GM18861 (cell line): ENCODE data around the gene ELN.
"Not testable (repeated sequence)": the region's sequence is repeated elsewhere in the genome, so short reads cannot be mapped to it uniquely, and the experiment has no call there.

ENCODE experiments used
- ATAC-seq: cut with Tn5 transposase; IDR thresholded peaks from one replicate; pipeline ENCODE4 v1.9.1; 2021; ENCODE audit not compliant: unreplicated experiment

ELN gene

DNA sequence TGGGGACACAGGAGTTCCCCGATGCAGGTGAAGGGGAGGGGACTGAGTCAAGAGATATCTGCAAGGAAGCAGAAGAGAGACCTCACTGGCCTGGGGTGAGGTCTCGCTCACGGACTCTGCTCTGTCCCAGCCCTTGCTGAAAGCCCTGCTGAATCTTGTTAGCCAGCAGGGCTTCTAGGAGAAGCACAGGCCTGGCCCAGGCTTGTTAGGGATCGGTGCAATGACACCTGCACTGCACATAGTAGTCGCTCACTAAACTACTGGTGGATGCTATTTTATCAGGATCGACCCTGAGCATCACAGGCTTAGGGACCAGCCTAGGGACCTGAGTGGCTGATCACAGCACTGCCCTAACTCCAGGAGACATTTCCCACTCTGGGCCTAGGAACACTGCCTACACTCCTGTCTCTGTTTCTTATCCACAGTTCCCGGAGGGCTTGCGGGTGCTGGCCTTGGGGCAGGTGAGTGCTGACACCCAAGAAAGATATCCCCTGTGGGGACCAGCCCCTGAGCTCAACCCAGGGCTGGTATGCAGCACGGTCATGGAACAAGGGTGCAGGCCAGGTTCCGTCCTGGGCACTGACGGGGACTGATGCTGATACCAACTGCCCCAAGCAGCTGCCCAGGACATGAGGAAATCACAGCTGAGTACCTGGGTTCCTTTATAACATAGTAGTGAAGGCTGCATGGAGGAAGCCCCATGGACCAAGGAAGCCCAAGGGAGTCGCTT is 13.0 kb downstream of the ELN start:
- no peak for ATAC-seq

DNA sequence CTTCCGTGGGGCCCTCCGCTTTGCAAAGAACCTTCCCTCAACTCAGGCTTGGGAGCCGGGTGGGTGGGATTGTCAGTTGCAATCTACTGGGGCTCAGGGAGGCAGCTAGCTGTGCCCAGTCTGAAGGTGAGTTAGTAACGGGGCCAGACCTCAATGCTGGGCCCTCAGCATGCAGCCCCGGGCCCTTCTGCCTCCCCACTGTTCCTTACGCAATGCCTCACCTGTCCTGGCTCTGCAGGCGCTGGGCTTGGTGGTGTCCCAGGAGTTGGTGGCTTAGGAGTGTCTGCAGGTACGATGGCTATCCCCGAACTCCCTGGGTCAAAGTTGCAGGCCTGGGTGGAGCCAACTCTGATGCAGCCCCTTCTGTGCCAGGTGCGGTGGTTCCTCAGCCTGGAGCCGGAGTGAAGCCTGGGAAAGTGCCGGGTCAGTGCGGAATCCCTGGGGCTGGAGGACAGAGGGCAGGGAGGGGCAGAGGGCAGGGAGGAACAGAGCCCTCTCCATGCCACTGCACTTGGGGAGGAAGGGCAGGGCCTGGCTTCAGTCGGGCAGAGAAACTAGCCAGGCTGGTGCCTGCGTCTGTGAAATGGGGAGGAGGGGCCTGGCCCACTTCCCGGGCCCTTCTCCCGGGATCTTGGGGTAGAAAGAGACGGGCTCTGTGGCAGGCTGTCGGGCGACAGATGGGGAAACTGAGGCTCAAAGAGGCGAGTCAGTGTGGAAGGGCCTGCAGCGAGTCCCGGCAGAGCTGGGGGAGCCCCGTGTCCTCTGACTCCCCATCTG is 15.0 kb downstream of the ELN start:
- ATAC-seq: no peak

GRCh38 chr7:74043523-74043951 is 15.6 kb downstream of the ELN start:
- no peak for ATAC-seq

DNA sequence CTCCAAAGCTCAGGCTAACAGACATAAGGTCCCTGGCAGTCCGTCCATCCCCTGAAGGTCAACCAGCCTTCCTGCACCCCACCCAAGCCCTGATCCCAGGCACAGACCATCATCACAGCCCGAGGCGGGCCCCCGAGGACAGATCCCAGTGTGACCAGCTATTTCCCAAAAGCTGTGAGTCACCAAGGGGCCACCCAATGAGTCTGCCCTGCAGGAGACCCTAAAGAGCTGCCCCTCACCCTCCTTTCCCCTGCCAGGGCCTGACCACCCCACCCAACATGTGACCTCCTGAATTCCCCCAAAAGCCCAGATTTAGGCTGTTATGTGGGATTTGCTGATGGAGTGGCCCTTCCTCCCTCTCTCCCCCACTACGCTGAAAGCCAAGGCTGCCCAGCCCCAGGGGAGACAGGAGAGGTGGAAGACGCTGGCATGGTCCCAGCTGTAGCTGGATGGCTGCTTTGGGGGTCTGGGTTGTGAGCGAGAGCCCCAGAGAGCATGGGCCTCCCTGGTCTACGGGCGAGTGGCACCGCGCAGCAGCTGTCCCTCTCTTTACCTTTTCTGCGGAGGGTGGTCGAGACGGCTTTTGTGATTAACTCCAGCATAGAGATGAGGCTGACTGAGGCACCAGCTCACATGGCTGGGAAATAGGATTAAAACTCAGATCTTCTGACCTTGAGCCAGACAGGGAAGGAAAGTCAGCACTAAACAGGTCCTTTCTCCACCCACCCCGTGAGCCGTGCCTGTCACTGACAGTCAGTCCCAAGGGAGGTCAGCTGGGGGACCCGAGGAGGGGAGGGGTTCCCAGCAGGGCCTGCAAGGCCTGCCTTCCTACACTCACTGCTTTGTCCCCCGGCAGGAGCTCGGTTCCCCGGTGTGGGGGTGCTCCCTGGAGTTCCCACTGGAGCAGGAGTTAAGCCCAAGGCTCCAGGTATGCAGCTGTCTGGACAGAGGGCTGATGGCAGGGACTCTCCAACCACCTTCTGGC is 16.7 kb downstream of the ELN start:
- ATAC-seq: no peak

DNA sequence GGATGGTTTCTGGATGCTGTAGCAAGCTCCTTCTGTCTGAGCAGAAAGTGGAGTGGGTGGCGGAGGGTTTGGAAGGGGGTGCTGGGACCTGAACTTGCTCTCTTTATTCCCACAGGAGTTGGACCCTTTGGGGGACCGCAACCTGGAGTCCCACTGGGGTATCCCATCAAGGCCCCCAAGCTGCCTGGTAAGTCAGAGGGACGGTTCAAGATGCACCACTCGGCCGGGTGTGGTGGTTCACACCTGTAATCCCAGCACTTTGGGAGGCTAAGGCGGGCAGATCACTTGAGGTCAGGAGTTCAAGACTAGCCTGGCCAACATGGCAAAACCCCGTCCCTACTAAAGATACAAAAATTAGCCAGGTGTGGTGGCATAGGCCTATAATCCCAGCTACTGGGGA is 18.6 kb downstream of the ELN start:
- ATAC-seq: not testable (repeated sequence)

DNA sequence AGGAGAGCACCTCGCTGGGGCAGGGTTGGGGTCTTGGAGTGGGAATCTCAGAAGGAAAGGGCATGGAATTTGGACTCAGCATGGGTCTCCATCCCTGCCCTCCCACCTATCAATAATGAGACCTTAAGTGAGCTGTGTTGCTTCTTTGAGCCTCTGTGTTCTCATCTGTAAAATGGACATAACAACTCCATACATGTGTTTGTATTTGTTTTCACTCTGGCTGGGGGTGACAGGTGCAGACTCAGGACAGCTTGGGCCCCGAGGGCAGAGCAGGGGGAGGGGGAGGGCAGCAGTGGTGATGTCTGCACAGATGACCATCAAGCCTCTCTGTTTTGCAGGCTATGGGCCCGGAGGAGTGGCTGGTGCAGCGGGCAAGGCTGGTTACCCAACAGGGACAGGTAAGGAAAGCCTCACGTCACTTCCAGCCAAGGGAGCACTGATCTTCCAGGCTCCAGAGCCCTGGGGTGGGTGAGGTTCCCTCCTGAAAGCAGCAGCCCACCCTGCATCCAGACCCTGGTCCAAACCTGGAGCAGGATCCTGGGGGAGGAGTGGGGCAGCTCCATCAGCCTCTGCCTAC is 19.9 kb downstream of the ELN start:
- ATAC-seq: no peak

- ATAC-seq: no peak
These were observed 21.1 kb downstream of the ELN start for GRCh38 chr7:74048999-74049599.

DNA sequence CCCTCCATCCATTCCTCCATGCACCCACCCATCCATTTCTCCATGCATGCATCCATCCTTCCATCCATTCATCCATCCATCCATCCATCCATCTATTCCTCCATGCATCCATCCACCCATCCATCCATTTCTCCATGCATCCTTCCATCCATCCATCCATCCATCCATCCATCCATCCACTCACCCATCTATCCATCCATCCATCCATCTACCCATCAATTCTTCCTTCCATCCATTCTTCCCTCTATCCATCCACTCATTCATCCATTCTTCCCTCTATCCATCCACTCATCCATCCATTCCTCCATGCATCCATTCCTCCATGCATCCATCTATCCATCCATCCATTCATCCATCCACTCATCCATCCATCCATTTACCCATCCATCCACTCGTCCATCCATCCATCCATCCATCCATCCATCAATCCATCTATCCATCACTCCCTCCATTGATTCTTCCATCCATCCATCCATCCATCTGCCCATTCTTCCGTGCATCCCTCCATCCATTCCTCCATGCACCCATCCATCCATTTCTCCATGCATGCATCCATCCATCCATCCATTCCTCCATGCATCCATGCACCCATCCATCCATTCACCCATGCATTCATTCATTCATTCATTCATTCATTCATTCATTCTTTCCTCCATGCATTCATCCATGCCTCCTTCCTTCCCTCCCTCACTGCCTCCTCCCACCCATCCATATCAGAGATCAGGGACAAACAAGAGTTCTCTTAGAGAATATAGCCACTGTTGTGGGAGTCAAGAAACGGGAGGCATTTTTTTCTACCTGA is 22.2 kb downstream of the ELN start:
- no peak for ATAC-seq

DNA sequence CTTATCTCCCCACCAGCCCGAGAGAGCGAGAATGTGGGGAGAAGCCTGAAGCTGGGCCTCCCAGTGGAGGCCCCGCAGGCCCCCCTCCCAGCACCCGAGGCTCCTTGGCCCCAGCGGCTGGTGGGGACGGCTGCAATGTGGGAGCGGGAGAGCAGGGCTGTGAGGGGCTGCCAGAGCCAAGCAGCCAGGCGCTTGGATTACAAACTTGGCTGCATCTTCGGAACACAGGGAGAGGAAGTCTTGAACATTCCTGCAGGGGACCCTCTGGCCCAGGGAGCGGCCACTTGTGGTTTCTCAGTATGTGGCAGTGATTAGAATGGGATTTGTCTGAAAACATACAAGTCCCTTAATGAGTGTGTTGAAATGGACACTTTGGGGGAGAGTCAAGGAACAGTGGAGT is 23.2 kb downstream of the ELN start:
- no peak for ATAC-seq

GRCh38 chr7:74051629-74052410 is 23.8 kb downstream of the ELN start:
- ATAC-seq: no peak

DNA sequence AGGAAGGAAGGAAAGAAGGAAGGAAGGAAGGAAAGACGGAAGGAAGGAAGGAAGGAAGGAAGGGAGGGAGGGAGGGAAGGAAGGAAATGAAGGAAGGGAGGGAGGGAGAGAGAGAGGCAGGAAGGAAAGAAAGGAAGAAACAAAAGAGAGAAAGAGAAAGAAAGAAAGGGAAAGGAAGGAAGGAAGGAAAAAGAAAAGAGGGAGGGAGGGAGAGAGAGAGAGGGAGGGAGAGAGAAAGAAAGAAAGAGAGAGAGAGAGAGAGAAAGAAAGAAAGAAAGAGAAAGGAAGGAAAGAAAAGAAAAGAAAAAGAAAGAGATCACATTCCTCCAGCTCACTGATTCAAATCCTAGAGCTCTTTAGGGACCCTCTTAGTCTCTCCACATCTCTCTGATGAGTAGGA is 24.7 kb downstream of the ELN start:
- no peak for ATAC-seq

DNA sequence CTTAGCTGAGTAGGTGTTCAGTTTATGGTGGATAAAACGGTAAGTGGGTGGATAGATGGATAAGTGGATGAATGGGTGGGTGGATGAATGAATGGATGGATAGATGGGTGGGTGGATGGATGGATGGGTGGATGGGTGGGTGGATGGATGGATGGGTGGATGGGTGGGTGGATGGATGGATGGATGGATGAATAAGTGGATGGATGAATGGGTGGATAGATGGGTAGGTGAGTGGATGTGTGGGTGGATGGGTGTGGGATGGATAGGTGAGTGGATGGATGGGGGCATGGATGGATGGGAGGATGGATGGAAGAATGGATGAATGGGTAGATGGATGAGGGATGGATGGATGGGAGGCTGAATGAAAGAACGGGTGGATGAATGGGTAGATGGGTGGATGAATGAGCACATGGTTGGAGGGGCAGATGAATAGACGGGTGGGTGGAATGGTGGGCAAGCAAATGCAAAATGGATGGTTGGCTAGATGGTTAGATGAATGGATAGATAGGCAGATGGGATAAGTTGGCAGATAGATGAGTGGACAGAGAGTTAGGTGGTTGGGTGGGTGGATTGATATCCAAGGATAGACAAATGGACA is 25.7 kb downstream of the ELN start:
- ATAC-seq: no peak

DNA sequence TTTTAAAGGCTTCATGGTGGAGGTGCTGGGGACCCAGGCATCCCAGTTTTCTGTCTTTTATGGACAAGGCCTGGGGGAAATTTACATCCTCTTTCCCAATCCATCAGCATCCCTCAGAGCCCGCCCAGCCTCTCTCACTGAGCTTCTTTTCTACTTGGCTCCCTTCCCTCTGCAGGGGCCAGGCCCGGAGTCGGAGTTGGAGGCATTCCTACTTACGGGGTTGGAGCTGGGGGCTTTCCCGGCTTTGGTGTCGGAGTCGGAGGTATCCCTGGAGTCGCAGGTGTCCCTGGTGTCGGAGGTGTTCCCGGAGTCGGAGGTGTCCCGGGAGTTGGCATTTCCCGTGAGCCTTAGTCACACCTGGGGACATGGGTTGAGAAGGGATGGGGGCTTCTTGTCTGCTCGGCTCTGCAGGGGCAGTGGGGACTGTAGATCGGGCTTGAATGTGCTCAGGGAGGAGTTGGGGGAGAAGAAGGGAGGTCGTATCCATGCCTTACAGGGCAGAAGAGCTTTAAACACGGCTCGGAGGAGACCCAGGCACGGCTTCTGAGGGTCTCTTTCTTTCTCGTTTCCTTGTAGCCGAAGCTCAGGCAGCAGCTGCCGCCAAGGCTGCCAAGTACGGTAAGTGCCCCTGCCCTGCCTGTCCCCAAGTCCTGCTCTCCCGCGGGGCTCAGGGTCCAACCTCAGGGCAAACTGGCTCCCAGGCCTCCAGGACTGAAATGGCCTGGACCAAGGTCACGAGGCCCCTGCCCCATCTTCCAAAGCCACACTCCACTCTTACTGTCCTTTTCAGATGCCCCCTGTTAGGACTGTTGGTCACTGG is 28.3 kb downstream of the ELN start:
- ATAC-seq: no peak

DNA sequence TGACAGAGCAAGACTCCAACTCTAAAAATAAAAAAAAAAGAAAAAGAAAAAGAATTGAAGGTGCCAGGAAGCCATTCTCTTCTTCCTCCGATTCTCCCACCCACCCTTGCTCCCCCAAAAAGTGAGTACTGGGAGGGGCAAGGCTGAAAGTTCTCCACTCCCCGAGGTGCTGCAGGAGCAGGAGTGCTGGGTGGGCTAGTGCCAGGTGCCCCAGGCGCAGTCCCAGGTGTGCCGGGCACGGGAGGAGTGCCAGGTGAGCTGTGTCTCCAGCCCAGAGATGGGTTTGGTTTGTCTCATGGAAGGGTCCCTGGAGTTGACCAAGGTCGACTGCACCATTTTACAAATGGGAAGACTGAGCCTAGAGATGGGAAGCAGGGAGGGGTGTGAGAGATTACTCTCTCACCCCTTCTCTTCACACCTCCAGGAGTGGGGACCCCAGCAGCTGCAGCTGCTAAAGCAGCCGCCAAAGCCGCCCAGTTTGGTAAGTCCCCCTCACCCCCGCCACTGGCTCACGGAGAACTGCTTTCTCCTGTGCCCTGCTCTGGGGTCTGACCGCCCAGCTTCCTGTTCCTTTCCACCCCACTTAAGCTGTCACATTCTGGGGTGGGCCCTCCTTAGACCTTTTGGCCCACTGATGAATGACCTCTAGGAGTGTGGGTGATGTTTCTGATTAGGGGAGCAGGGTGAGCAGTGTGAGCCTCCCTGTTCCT is 29.4 kb downstream of the ELN start:
- ATAC-seq: no peak

DNA sequence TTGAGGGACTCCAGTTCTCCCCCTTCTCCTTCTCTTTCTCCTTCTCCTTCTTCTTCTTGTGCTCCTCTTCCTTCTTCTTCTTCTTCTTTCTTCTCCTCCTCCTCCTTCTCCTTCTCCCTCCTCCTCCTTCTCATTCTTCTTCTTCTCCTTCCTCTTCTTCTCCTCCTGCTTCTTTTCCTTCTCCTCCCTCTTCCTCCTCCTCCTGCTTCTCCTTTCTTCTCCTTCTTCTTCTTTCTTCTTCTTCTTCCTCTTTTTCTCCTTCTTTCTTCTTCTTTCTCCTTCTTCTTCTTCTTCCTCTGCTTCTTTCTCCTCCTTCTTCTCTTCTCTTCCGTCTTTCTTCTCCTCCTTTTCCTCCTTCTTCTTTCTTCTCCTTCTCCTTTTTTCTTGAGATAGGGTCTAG is 30.0 kb downstream of the ELN start:
- ATAC-seq: no peak

GRCh38 chr7:74058486-74058885 is 30.5 kb downstream of the ELN start:
- no peak for ATAC-seq

GRCh38 chr7:74059037-74059436 is 31.1 kb downstream of the ELN start:
- ATAC-seq: no peak
